Middle frontal gyrus (tissue), 1 donor: ENCODE results near the gene NKAIN4.

ENCODE experiments used
- DNase-seq: peaks from one replicate; pipeline ENCODE4 v3.0.0-alpha.2; 2015; ENCODE audit warnings: low spot score; ENCODE audit errors: extremely low spot score

Gene NKAIN4

GRCh38 chr20:63274381-63275228, 20.3 kb upstream of the NKAIN4 start:
- no peak for DNase-seq

- DNase-seq = no peak
These were observed 19.5 kb upstream of the NKAIN4 start for GRCh38 chr20:63273635-63274380.

GRCh38 chr20:63273059-63273579, 18.9 kb upstream of the NKAIN4 start:
- DNase-seq = no peak

GRCh38 chr20:63272105-63273058, 18.1 kb upstream of the NKAIN4 start, which contains the start of gene ARFGAP1:
ARFGAP1 (plus strand) TSS chr20:63272813; CDS start chr20:63275581, 2,768 bp downstream.
- DNase-seq = peak; percentile 80

GRCh38 chr20:63270606-63271325, 16.5 kb upstream of the NKAIN4 start:
- DNase-seq = no peak

- DNase-seq = no peak
These were observed 15.5 kb upstream of the NKAIN4 start for GRCh38 chr20:63269724-63270123.

- no peak for DNase-seq
These were observed 14.6 kb upstream of the NKAIN4 start for GRCh38 chr20:63268671-63269439.

- no peak for DNase-seq
These were observed 14.0 kb upstream of the NKAIN4 start for GRCh38 chr20:63268256-63268655.

GRCh38 chr20:63267691-63268090, 13.4 kb upstream of the NKAIN4 start:
- DNase-seq = no peak

GRCh38 chr20:63265891-63266515, 11.7 kb upstream of the NKAIN4 start:
- no peak for DNase-seq

- no peak for DNase-seq
These were observed 10.3 kb upstream of the NKAIN4 start for GRCh38 chr20:63264519-63264918.

- no peak for DNase-seq
These were observed 9.7 kb upstream of the NKAIN4 start for GRCh38 chr20:63264000-63264399.

- no peak for DNase-seq
These were observed 8.6 kb upstream of the NKAIN4 start for GRCh38 chr20:63262836-63263235.

GRCh38 chr20:63261795-63262528, 7.7 kb upstream of the NKAIN4 start:
- DNase-seq = no peak

- DNase-seq = no peak
These were observed 7.0 kb upstream of the NKAIN4 start for GRCh38 chr20:63261060-63261794.

- DNase-seq = no peak
These were observed 6.3 kb upstream of the NKAIN4 start for GRCh38 chr20:63260521-63260920.

GRCh38 chr20:63259734-63260460, 5.6 kb upstream of the NKAIN4 start:
- DNase-seq = no peak
